SU-DHL-6 (cell line): ENCODE measurements around the gene GDA.

ENCODE experiments used
- EZH2phosphoT487 ChIP-seq: fragments of 200-600 bp; sonication (generic), shearing (Covaris generic); conservative IDR thresholded peaks from 2 replicates; pipeline ENCODE4 v1.6.1; 2018; ENCODE audit warnings: mild to moderate bottlenecking, antibody characterized with exemption, low read length, moderate library complexity, mixed read lengths
- TF ChIP-seq, protein P1 (sequence below): fragments of 200-600 bp; sonication (generic); IDR thresholded peaks from one replicate; pipeline ENCODE4 v1.5.1; 2017; ENCODE audit warnings: antibody characterized with exemption, mild to moderate bottlenecking, low read length, moderate library complexity; ENCODE audit not compliant: insufficient read depth, poor library complexity, severe bottlenecking

- TF ChIP-seq, protein P1, sequence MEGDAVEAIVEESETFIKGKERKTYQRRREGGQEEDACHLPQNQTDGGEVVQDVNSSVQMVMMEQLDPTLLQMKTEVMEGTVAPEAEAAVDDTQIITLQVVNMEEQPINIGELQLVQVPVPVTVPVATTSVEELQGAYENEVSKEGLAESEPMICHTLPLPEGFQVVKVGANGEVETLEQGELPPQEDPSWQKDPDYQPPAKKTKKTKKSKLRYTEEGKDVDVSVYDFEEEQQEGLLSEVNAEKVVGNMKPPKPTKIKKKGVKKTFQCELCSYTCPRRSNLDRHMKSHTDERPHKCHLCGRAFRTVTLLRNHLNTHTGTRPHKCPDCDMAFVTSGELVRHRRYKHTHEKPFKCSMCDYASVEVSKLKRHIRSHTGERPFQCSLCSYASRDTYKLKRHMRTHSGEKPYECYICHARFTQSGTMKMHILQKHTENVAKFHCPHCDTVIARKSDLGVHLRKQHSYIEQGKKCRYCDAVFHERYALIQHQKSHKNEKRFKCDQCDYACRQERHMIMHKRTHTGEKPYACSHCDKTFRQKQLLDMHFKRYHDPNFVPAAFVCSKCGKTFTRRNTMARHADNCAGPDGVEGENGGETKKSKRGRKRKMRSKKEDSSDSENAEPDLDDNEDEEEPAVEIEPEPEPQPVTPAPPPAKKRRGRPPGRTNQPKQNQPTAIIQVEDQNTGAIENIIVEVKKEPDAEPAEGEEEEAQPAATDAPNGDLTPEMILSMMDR = peak; percentile 68
- TF ChIP-seq EZH2phosphoT487 = no peak
Observed at GRCh38 chr9:72280913-72281500, 131.8 kb downstream of the GDA start.
